ENCODE measurements around the gene NKIRAS2. TPM values are rescaled to one million over a fixed set of nuclear protein-coding genes. Genes with fewer than 3 reads are reported as not detected.
A peak's percentile ranks its signal among the peaks of the same experiment; 100 is the strongest.

NKIRAS2 gene
- total and polyA plus RNA-seq, 2 of the 13 experiments (the other 11 are each of a cell fraction or from before 2014, with no cell fraction given): 27.9 to 42.0 TPM

DNA sequence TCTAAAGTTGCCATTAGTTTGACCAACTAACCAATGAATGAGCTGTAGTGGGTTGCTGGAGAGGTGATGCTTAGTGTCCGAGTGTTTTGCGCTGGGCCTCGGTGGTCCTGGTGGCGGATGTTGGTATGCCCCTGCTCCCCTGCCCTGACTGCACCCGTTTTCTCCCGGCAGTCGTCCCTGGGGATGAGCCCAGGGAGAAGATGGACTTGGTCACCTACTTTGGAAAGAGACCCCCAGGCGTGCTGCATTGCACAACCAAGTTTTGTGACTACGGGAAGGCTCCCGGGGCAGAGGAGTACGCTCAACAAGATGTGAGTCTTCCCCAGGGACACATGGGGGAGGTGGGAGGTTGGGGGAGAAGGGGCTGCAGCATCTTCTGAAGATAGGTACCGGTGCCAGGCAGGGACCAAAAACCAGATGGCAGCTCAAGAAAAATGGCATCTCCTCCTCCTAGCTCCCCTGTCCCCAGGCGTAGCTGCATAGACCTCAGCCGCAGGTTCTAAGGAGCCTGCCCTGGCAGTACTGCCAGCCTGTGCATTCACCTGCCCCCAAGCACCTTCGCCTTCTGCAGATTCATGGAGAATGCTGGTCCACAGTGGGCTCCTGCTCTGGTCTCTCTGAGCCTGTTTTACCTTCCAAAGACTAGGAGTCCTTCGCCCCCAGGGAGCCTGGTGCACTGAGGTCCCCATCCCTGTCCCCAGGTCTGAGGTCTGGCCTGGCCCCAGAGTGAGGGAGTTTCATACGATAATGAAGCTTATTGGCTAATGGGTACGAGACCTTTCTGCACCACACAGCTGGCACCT lies 48.0 kb upstream of the NKIRAS2 start (continued):
- peak; percentile 52 for TF ChIP-seq CEBPB (IDR thresholded peaks at IDR 0.05; ENCODE audit: borderline replicate concordance, low read depth, low read length)
- peak; percentile 43 for TF ChIP-seq POLR2G (IDR thresholded peaks at IDR 0.05; ENCODE audit: low read depth, low read length)
- TF ChIP-seq TSC22D2 (CRISPR knock-in tag; IDR thresholded peaks at IDR 0.05; ENCODE audit: borderline replicate concordance): no peak
- no peak for TF ChIP-seq MTA1 (CRISPR knock-in tag; IDR thresholded peaks at IDR 0.05; ENCODE audit: borderline replicate concordance)
- TF ChIP-seq MYC (CRISPR knock-in tag; IDR thresholded peaks at IDR 0.05; ENCODE audit: borderline replicate concordance): no peak
- TF ChIP-seq ZNF468 (CRISPR knock-in tag; IDR thresholded peaks at IDR 0.05): no peak
- TF ChIP-seq SP5 (CRISPR knock-in tag; IDR thresholded peaks at IDR 0.05; ENCODE audit: borderline replicate concordance, low read depth): no peak
- TF ChIP-seq DZIP1 (CRISPR knock-in tag; IDR thresholded peaks at IDR 0.05): no peak
- TF ChIP-seq ZBTB33 (CRISPR knock-in tag; IDR thresholded peaks at IDR 0.05): no peak
- peak; percentile 51; the same call in 1 of the 2 replicates for TF ChIP-seq ZNF768 (CRISPR knock-in tag; IDR thresholded peaks at IDR 0.05)
- no peak for TF ChIP-seq ZNF605 (CRISPR knock-in tag; IDR thresholded peaks at IDR 0.05)
- TF ChIP-seq PHF8 (CRISPR knock-in tag; IDR thresholded peaks at IDR 0.05): no peak
- TF ChIP-seq PHF5A (CRISPR knock-in tag; IDR thresholded peaks at IDR 0.05; ENCODE audit: low read depth, unreplicated experiment): no peak
- TF ChIP-seq PRPF4 (IDR thresholded peaks at IDR 0.05; ENCODE audit: low read depth, low read length, poor library complexity, severe bottlenecking): no peak
- no peak for TF ChIP-seq ETV6 (CRISPR knock-in tag; conservative IDR thresholded peaks at IDR 0.05)
- TF ChIP-seq, protein P1, sequence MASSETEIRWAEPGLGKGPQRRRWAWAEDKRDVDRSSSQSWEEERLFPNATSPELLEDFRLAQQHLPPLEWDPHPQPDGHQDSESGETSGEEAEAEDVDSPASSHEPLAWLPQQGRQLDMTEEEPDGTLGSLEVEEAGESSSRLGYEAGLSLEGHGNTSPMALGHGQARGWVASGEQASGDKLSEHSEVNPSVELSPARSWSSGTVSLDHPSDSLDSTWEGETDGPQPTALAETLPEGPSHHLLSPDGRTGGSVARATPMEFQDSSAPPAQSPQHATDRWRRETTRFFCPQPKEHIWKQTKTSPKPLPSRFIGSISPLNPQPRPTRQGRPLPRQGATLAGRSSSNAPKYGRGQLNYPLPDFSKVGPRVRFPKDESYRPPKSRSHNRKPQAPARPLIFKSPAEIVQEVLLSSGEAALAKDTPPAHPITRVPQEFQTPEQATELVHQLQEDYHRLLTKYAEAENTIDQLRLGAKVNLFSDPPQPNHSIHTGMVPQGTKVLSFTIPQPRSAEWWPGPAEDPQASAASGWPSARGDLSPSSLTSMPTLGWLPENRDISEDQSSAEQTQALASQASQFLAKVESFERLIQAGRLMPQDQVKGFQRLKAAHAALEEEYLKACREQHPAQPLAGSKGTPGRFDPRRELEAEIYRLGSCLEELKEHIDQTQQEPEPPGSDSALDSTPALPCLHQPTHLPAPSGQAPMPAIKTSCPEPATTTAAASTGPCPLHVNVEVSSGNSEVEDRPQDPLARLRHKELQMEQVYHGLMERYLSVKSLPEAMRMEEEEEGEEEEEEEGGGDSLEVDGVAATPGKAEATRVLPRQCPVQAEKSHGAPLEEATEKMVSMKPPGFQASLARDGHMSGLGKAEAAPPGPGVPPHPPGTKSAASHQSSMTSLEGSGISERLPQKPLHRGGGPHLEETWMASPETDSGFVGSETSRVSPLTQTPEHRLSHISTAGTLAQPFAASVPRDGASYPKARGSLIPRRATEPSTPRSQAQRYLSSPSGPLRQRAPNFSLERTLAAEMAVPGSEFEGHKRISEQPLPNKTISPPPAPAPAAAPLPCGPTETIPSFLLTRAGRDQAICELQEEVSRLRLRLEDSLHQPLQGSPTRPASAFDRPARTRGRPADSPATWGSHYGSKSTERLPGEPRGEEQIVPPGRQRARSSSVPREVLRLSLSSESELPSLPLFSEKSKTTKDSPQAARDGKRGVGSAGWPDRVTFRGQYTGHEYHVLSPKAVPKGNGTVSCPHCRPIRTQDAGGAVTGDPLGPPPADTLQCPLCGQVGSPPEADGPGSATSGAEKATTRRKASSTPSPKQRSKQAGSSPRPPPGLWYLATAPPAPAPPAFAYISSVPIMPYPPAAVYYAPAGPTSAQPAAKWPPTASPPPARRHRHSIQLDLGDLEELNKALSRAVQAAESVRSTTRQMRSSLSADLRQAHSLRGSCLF (CRISPR knock-in tag; IDR thresholded peaks at IDR 0.05; ENCODE audit: borderline replicate concordance): no peak
- no peak for TF ChIP-seq ZFP62 (CRISPR knock-in tag; IDR thresholded peaks at IDR 0.05)
- TF ChIP-seq ZSCAN20 (CRISPR knock-in tag; IDR thresholded peaks at IDR 0.05; ENCODE audit: borderline replicate concordance): no peak
- no peak for TF ChIP-seq ZNF589 (CRISPR knock-in tag; conservative IDR thresholded peaks at IDR 0.05)
- no peak for TF ChIP-seq TBX3 (IDR thresholded peaks at IDR 0.05; ENCODE audit: borderline replicate concordance)

All from HepG2 (cell line).